IPS DF 6.9 (cell line): ENCODE data around the gene PIK3CD.

ENCODE experiments used
- DNase-seq: peaks from one replicate; pipeline ENCODE4 v3.0.0-alpha.2; 2013; ENCODE audit warnings: low read depth, low spot score
- H3K27ac ChIP-seq: one replicate; pipeline ENCODE4 v1.5.1; 2013; ENCODE audit warnings: low read length, control low read depth
- H3K27me3 ChIP-seq: 2 replicates; pipeline ENCODE4 v1.6.1; 2013; ENCODE audit warnings: mild to moderate bottlenecking, low read length; ENCODE audit not compliant: control insufficient read depth, insufficient read depth
- H3K36me3 ChIP-seq: 2 replicates; pipeline ENCODE4 v1.6.1; 2013; ENCODE audit warnings: low read length; ENCODE audit not compliant: control insufficient read depth, insufficient read depth
- H3K4me1 ChIP-seq: 2 replicates; pipeline ENCODE4 v1.6.1; 2013; ENCODE audit warnings: low read length; ENCODE audit not compliant: control insufficient read depth, insufficient read depth
- H3K4me3 ChIP-seq: 2 replicates; pipeline ENCODE4 v1.5.1; 2013; ENCODE audit warnings: mild to moderate bottlenecking, low read length
- H3K9me3 ChIP-seq: 2 replicates; pipeline ENCODE4 v1.6.1; 2013; ENCODE audit warnings: low read length, inconsistent platforms; ENCODE audit not compliant: control insufficient read depth, insufficient read depth
- WGBS: extraction: QIAGEN DNeasy Blood & Tissue Kit; methylation state at CpG from one replicate; pipeline ENCODE4 v1.1.7; 2013; ENCODE audit warnings: mixed read lengths, missing lambda C conversion rate; ENCODE audit not compliant: insufficient read length, insufficient coverage; 5-methylcytosine and 5-hydroxymethylcytosine counted together

Gene PIK3CD

GRCh38 chr1:9767964-9768668, 116.6 kb downstream of the PIK3CD start:
- H3K36me3 ChIP-seq, result peaks cover 4% of the 10 kb centered on the region; the same call in 1 of the 2 replicates

GRCh38 chr1:9768983-9769382, 117.5 kb downstream of the PIK3CD start:
- no peaks in the 10 kb centered on the region for H3K27me3 ChIP-seq
- H3K36me3 ChIP-seq, result peaks cover 5% of the 10 kb centered on the region; the same call in 1 of the 2 replicates
- H3K4me1 ChIP-seq, result peaks cover 2% of the 10 kb centered on the region; the same call in 1 of the 2 replicates
- H3K9me3 ChIP-seq, result no peaks in the 10 kb centered on the region
- no CpG with 5 or more reads among the region's 3 CpGs for WGBS
- no peak overlapping the region for H3K27ac ChIP-seq
- no peak for DNase-seq
- no peak overlapping the region for H3K4me3 ChIP-seq

More at GRCh38 chr1:9767964-9768668, 116.6 kb downstream of the PIK3CD start:
- Histone ChIP-seq H3K4me3 (no peak overlapping the region), H3K27me3 (no peaks in the 10 kb centered on the region), H3K4me1 (peaks cover 2% of the 10 kb centered on the region; the same call in 1 of the 2 replicates), H3K9me3 (no peaks in the 10 kb centered on the region), H3K27ac (no peak overlapping the region)
- no peak for DNase-seq
- WGBS, result no CpG with 5 or more reads among the region's 24 CpGs

- Histone ChIP-seq H3K9me3 (no peaks in the 10 kb centered on the region), H3K27me3 (no peaks in the 10 kb centered on the region), H3K36me3 (peaks cover 5% of the 10 kb centered on the region; the same call in 1 of the 2 replicates), H3K27ac (no peak overlapping the region), H3K4me1 (peaks cover 2% of the 10 kb centered on the region; the same call in 1 of the 2 replicates), H3K4me3 (no peak overlapping the region)
- WGBS, result no CpG with 5 or more reads among the region's 10 CpGs
- no peak for DNase-seq
These were observed 118.8 kb downstream of the PIK3CD start for GRCh38 chr1:9770298-9770697.

GRCh38 chr1:9774712-9775679, 123.5 kb downstream of the PIK3CD start:
- no CpG with 5 or more reads among the region's 20 CpGs for WGBS
- Histone ChIP-seq H3K4me1 (no peaks in the 10 kb centered on the region), H3K36me3 (peaks cover 5% of the 10 kb centered on the region; the same call in 1 of the 2 replicates), H3K27ac (no peak overlapping the region), H3K27me3 (no peaks in the 10 kb centered on the region), H3K9me3 (no peaks in the 10 kb centered on the region), H3K4me3 (no peak overlapping the region)
- no peak for DNase-seq

- no peak overlapping the region for H3K4me3 ChIP-seq
- H3K4me1 ChIP-seq, result no peaks in the 10 kb centered on the region
- no peaks in the 10 kb centered on the region for H3K9me3 ChIP-seq
- no peaks in the 10 kb centered on the region for H3K27me3 ChIP-seq
- peaks cover 5% of the 10 kb centered on the region; the same call in 1 of the 2 replicates for H3K36me3 ChIP-seq
- DNase-seq, result no peak
- no peak overlapping the region for H3K27ac ChIP-seq
- no CpG with 5 or more reads among the region's 2 CpGs for WGBS
These were observed 125.2 kb downstream of the PIK3CD start for GRCh38 chr1:9776685-9777084.
